NCI-H748 (cell line): ENCODE results near the gene B3GNT4.
A peak's percentile ranks its signal among the peaks of the same experiment; 100 is the strongest.
"Not testable (repeated sequence)": the region's sequence is repeated elsewhere in the genome, so short reads cannot be mapped to it uniquely, and the experiment has no call there.

Experiments used
- DNase-seq: peaks from one replicate; lab custom pipeline; 2025; ENCODE audit not compliant: unreplicated experiment; lab: John Stamatoyannopoulos, UW

The B3GNT4 gene

GRCh38 chr12:122187466-122187865 lies 16.0 kb upstream of the B3GNT4 start:
- no peak for DNase-seq

- no peak for DNase-seq
Measured at GRCh38 chr12:122189626-122190475, 13.7 kb upstream of the B3GNT4 start.

- peak; percentile 60 for DNase-seq
Measured at GRCh38 chr12:122190842-122191668, 12.5 kb upstream of the B3GNT4 start.

- DNase-seq: no peak
Measured at GRCh38 chr12:122192441-122192840, 11.1 kb upstream of the B3GNT4 start.

GRCh38 chr12:122194804-122195203 lies 8.7 kb upstream of the B3GNT4 start:
- no peak for DNase-seq

GRCh38 chr12:122195405-122195804 lies 8.1 kb upstream of the B3GNT4 start:
- no peak for DNase-seq

- no peak for DNase-seq
Measured at GRCh38 chr12:122197612-122197966, 5.9 kb upstream of the B3GNT4 start.

GRCh38 chr12:122199484-122200355 lies 3.8 kb upstream of the B3GNT4 start:
- DNase-seq: no peak

GRCh38 chr12:122200541-122201175 lies 2.9 kb upstream of the B3GNT4 start:
- no peak for DNase-seq

- DNase-seq: no peak
Measured at GRCh38 chr12:122201381-122201780, 2.1 kb upstream of the B3GNT4 start.

GRCh38 chr12:122202017-122202416 lies 1.5 kb upstream of the B3GNT4 start:
- DNase-seq: no peak

- not testable (repeated sequence) for DNase-seq
Measured at GRCh38 chr12:122202811-122203210, 698 bp upstream of the B3GNT4 start.

- peak; percentile 45 for DNase-seq
Measured at GRCh38 chr12:122204167-122205052, 901 bp downstream of the B3GNT4 start.

GRCh38 chr12:122205053-122205925 lies 1.8 kb downstream of the B3GNT4 start:
- DNase-seq: no peak

GRCh38 chr12:122206111-122206881 lies 2.8 kb downstream of the B3GNT4 start:
- DNase-seq: no peak

GRCh38 chr12:122206976-122207375 lies 3.5 kb downstream of the B3GNT4 start:
- DNase-seq: no peak

- DNase-seq: no peak
Measured at GRCh38 chr12:122207391-122207790, 3.9 kb downstream of the B3GNT4 start.
